ENCODE data around the gene B3GNT5.

- TF ChIP-seq, protein P1, sequence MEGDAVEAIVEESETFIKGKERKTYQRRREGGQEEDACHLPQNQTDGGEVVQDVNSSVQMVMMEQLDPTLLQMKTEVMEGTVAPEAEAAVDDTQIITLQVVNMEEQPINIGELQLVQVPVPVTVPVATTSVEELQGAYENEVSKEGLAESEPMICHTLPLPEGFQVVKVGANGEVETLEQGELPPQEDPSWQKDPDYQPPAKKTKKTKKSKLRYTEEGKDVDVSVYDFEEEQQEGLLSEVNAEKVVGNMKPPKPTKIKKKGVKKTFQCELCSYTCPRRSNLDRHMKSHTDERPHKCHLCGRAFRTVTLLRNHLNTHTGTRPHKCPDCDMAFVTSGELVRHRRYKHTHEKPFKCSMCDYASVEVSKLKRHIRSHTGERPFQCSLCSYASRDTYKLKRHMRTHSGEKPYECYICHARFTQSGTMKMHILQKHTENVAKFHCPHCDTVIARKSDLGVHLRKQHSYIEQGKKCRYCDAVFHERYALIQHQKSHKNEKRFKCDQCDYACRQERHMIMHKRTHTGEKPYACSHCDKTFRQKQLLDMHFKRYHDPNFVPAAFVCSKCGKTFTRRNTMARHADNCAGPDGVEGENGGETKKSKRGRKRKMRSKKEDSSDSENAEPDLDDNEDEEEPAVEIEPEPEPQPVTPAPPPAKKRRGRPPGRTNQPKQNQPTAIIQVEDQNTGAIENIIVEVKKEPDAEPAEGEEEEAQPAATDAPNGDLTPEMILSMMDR (IDR thresholded peaks at IDR 0.05), result no peak
- TF ChIP-seq POLR2A (IDR thresholded peaks at IDR 0.05), result no peak
Measured at GRCh38 chr3:183252973-183253527, at the start of gene B3GNT5.

Measured in uterus (tissue), 2 donors.